Fibroblast of skin of abdomen (primary cell): Measurements from ENCODE around the gene TMEM163.
"Not testable (repeated sequence)": the region's sequence is repeated elsewhere in the genome, so short reads cannot be mapped to it uniquely, and the experiment has no call there.

Experiments used
- DNase-seq: peaks from one replicate; pipeline ENCODE4 v3.0.0-alpha.2; 2013

TMEM163 gene

GRCh38 chr2:134479696-134480330 lies 239.0 kb downstream of the TMEM163 start:
- DNase-seq, result no peak

GRCh38 chr2:134476982-134477381 lies 241.8 kb downstream of the TMEM163 start:
- DNase-seq, result not testable (repeated sequence)

- no peak for DNase-seq
Observed at GRCh38 chr2:134470561-134471168, 248.1 kb downstream of the TMEM163 start.

GRCh38 chr2:134469516-134470115 lies 249.2 kb downstream of the TMEM163 start:
- DNase-seq, result no peak

GRCh38 chr2:134468776-134469175 lies 250.0 kb downstream of the TMEM163 start:
- DNase-seq, result no peak

- DNase-seq, result no peak
Observed at GRCh38 chr2:134468164-134468563, 250.6 kb downstream of the TMEM163 start.

- no peak for DNase-seq
Observed at GRCh38 chr2:134466141-134466540, 252.7 kb downstream of the TMEM163 start.

GRCh38 chr2:134465228-134466105 lies 253.3 kb downstream of the TMEM163 start:
- DNase-seq, result no peak

GRCh38 chr2:134463699-134464022 lies 255.1 kb downstream of the TMEM163 start:
- DNase-seq, result no peak

GRCh38 chr2:134462791-134463698 lies 255.8 kb downstream of the TMEM163 start:
- DNase-seq, result no peak

- no peak for DNase-seq
Observed at GRCh38 chr2:134462275-134462674, 256.5 kb downstream of the TMEM163 start.

GRCh38 chr2:134461511-134461910 lies 257.3 kb downstream of the TMEM163 start:
- DNase-seq, result no peak

- peak; percentile 29 for DNase-seq
Observed at GRCh38 chr2:134460583-134460998, 258.2 kb downstream of the TMEM163 start.

- no peak for DNase-seq
Observed at GRCh38 chr2:134459706-134460406, 258.9 kb downstream of the TMEM163 start.

- no peak for DNase-seq
Observed at GRCh38 chr2:134458950-134459349, 259.9 kb downstream of the TMEM163 start.

- no peak for DNase-seq
Observed at GRCh38 chr2:134458473-134458853, 260.3 kb downstream of the TMEM163 start.

GRCh38 chr2:134457765-134458472 lies 260.9 kb downstream of the TMEM163 start:
- DNase-seq, result no peak

GRCh38 chr2:134457353-134457752 lies 261.4 kb downstream of the TMEM163 start:
- no peak for DNase-seq

- no peak for DNase-seq
Observed at GRCh38 chr2:134455426-134455825, 263.4 kb downstream of the TMEM163 start.

- no peak for DNase-seq
Observed at GRCh38 chr2:134454931-134455330, 263.9 kb downstream of the TMEM163 start.

- DNase-seq, result no peak
Observed at GRCh38 chr2:134454426-134454825, 264.4 kb downstream of the TMEM163 start.
